ENCODE results near the gene CNTNAP2. TPM values are rescaled to one million over a fixed set of nuclear protein-coding genes. Genes with fewer than 3 reads are reported as not detected.

CNTNAP2 gene
- total and polyA plus RNA-seq, 2 of the 4 experiments (the other 2 are of a cell fraction), result not detected

- H3K9me1 ChIP-seq (ENCODE audit: insufficient read depth, low read length), result no peaks in the 10 kb centered on the region
- DNase-seq (no peak), ATAC-seq (ENCODE audit: low read depth) (no peak)
- intact Hi-C loops (cut with micrococcal nuclease), result no loop called here
- H4K20me1 ChIP-seq (ENCODE audit: insufficient read depth, low read length), result no peaks in the 10 kb centered on the region
- no peak overlapping the region for H3K27ac ChIP-seq (ENCODE audit: insufficient read depth, low read length)
- no peak overlapping the region for H4K91ac ChIP-seq (ENCODE audit: insufficient read depth, low read depth, low read length)
- H2BK20ac ChIP-seq (ENCODE audit: low read depth, low read length), result no peak overlapping the region
- H2BK15ac ChIP-seq (ENCODE audit: low read depth, low read length), result no peak overlapping the region
- H3K23ac ChIP-seq (ENCODE audit: low read depth, low read length), result no peak overlapping the region
- dilution Hi-C loops (cut with HindIII; ENCODE audit: low sequenced_read_pairs, unreplicated experiment), result no loop called here
- no peak overlapping the region for H2BK5ac ChIP-seq (ENCODE audit: low read depth, low read length, poor library complexity, severe bottlenecking)
- peaks cover 3% of the 10 kb centered on the region; the same call in 1 of the 2 replicates for H3K9me3 ChIP-seq (ENCODE audit: control insufficient read depth, insufficient read depth, low read length)
- no peak overlapping the region for H2BK120ac ChIP-seq (ENCODE audit: low read depth, low read length)
- no peak overlapping the region for H3K14ac ChIP-seq (replicated peaks; ENCODE audit: low read depth, low read length)
- H4K8ac ChIP-seq (ENCODE audit: low read depth in 2 of 2, low read length in 2 of 2), result no peak overlapping the region
- in situ Hi-C loops (cut with MboI; ENCODE audit: low sequenced_read_pairs), result no loop called here
- no peaks in the 10 kb centered on the region for H3K36me3 ChIP-seq (ENCODE audit: control insufficient read depth, insufficient read depth, low read length)
- no peak overlapping the region for H3K9ac ChIP-seq (ENCODE audit: low read depth, low read length)
- TF ChIP-seq CHD1 (IDR thresholded peaks at IDR 0.05; ENCODE audit: low read depth, low read length) (no peak), RAD21 (IDR thresholded peaks at IDR 0.05; ENCODE audit: low read length) (no peak), CEBPB (IDR thresholded peaks at IDR 0.05; ENCODE audit: low read depth, low read length) (no peak), RCOR1 (IDR thresholded peaks at IDR 0.05; ENCODE audit: insufficient replicate concordance, low read length) (no peak), POLR2A (IDR thresholded peaks at IDR 0.05; ENCODE audit: low read depth, low read length) (no peak), USF2 (IDR thresholded peaks at IDR 0.05; ENCODE audit: low read depth, low read length) (no peak), MAZ (IDR thresholded peaks at IDR 0.05; ENCODE audit: borderline replicate concordance, low read depth, low read length) (no peak), BHLHE40 (IDR thresholded peaks at IDR 0.05; ENCODE audit: low read depth, low read length) (no peak), ELK1 (IDR thresholded peaks at IDR 0.05; ENCODE audit: borderline replicate concordance, low read depth, low read length) (no peak), CTCF (conservative IDR thresholded peaks at IDR 0.05; ENCODE audit: low read depth, low read length) (no peak), MAFK (IDR thresholded peaks at IDR 0.05; ENCODE audit: low read depth, low read length) (no peak), RFX5 (IDR thresholded peaks at IDR 0.05; ENCODE audit: low read depth, low read length) (no peak), SMC3 (IDR thresholded peaks at IDR 0.05; ENCODE audit: low read depth, low read length) (no peak), FOS (IDR thresholded peaks at IDR 0.05; ENCODE audit: low read depth, low read length) (no peak)
- H2AK5ac ChIP-seq (ENCODE audit: low read depth, low read length), result no peak overlapping the region
- no peak overlapping the region for H3K4me3 ChIP-seq (ENCODE audit: insufficient read depth, low read depth, low read length)
- ChIA-PET POLR2A (ENCODE audit: unreplicated experiment) (no interaction called here), CTCF (no interaction called here)
- H3K4me2 ChIP-seq (ENCODE audit: low read depth, low read length), result no peak overlapping the region
- H3K56ac ChIP-seq (ENCODE audit: extremely low read depth, insufficient read depth, low read length), result no peak overlapping the region
- no peak overlapping the region for H4K5ac ChIP-seq (ENCODE audit: low read depth, low read length)
- H3K18ac ChIP-seq (ENCODE audit: low read depth, low read length), result no peak overlapping the region
- no peaks in the 10 kb centered on the region for H3K4me1 ChIP-seq (ENCODE audit: control insufficient read depth, insufficient read depth, low read length)
- BruUV-seq (replicated peaks), result no TSS peak
- H3K27me3 ChIP-seq (ENCODE audit: control insufficient read depth, insufficient read depth, low read length), result no peaks in the 10 kb centered on the region
- H3K4ac ChIP-seq (ENCODE audit: low read depth, low read length), result no peak overlapping the region
- no CpG with 5 or more reads among the region's 1 CpG for WGBS, 2 experiments (ENCODE audit: extremely low coverage in 2 of 2, insufficient read length in 1 of 2)
- H2AFZ ChIP-seq (replicated peaks; ENCODE audit: low read length, poor library complexity), result no peak overlapping the region
- H2AK9ac ChIP-seq (replicated peaks; ENCODE audit: low read depth, low read length, poor library complexity), result no peak overlapping the region
- H3K79me1 ChIP-seq (ENCODE audit: low read depth in 1 of 2, low read length in 2 of 2), result no peaks in the 10 kb centered on the region
Measured at GRCh38 chr7:146387140-146387539, 270.5 kb downstream of the CNTNAP2 start.
